DND-41 (cell line): ENCODE results near the gene NBPF1.
"Not testable (repeated sequence)": the region's sequence is repeated elsewhere in the genome, so short reads cannot be mapped to it uniquely, and the experiment has no call there.

Source experiments
- EZH2 ChIP-seq: IDR thresholded peaks from 3 replicates; pipeline ENCODE4 v1.6.1; 2012; ENCODE audit warnings: borderline replicate concordance, low read depth, mild to moderate bottlenecking, moderate library complexity, low read length, inconsistent platforms; ENCODE audit not compliant: severe bottlenecking
- TF ChIP-seq, protein P1 (sequence below): IDR thresholded peaks from 2 replicates; pipeline ENCODE4 v1.5.1; 2012; ENCODE audit warnings: borderline replicate concordance, low read length, moderate library complexity, mild to moderate bottlenecking; ENCODE audit not compliant: poor library complexity, severe bottlenecking; ENCODE audit errors: extremely low read depth

DNA sequence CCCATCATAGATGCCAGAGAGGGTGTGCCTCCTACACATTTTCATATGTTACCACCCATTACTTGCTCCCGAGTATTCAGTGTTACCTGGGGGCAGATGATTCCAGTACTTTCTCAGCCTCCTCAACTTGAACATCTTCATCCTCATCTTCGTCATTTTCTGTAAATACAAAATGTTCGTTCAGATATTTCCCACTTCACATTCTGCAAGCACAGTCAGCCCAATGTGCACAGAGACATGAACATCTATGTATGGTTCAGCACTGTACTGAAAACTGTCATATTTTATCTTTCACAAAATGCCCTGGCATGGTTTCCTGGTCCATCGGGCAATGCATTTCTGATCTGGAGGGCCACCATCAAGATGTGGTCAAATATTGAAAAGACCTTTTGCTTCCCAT, 25.7 kb downstream of the NBPF1 start:
- not testable (repeated sequence) for TF ChIP-seq EZH2
- TF ChIP-seq, protein P1, sequence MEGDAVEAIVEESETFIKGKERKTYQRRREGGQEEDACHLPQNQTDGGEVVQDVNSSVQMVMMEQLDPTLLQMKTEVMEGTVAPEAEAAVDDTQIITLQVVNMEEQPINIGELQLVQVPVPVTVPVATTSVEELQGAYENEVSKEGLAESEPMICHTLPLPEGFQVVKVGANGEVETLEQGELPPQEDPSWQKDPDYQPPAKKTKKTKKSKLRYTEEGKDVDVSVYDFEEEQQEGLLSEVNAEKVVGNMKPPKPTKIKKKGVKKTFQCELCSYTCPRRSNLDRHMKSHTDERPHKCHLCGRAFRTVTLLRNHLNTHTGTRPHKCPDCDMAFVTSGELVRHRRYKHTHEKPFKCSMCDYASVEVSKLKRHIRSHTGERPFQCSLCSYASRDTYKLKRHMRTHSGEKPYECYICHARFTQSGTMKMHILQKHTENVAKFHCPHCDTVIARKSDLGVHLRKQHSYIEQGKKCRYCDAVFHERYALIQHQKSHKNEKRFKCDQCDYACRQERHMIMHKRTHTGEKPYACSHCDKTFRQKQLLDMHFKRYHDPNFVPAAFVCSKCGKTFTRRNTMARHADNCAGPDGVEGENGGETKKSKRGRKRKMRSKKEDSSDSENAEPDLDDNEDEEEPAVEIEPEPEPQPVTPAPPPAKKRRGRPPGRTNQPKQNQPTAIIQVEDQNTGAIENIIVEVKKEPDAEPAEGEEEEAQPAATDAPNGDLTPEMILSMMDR, result not testable (repeated sequence)
